ENCODE measurements around the gene GLCE. TPM values are rescaled to one million over a fixed set of nuclear protein-coding genes. Genes with fewer than 3 reads are reported as not detected.

The GLCE gene
- total RNA-seq, 1 donor, result 14.8 TPM

- TF ChIP-seq, protein P1, sequence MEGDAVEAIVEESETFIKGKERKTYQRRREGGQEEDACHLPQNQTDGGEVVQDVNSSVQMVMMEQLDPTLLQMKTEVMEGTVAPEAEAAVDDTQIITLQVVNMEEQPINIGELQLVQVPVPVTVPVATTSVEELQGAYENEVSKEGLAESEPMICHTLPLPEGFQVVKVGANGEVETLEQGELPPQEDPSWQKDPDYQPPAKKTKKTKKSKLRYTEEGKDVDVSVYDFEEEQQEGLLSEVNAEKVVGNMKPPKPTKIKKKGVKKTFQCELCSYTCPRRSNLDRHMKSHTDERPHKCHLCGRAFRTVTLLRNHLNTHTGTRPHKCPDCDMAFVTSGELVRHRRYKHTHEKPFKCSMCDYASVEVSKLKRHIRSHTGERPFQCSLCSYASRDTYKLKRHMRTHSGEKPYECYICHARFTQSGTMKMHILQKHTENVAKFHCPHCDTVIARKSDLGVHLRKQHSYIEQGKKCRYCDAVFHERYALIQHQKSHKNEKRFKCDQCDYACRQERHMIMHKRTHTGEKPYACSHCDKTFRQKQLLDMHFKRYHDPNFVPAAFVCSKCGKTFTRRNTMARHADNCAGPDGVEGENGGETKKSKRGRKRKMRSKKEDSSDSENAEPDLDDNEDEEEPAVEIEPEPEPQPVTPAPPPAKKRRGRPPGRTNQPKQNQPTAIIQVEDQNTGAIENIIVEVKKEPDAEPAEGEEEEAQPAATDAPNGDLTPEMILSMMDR (IDR thresholded peaks at IDR 0.05; ENCODE audit: extremely low read depth, low read depth, low read length), result no peak
- Histone ChIP-seq H3K9me3 (ENCODE audit: low read depth, low read length) (no peaks in the 10 kb centered on the region), H2AFZ (ENCODE audit: low read length) (no peak overlapping the region), H3K27ac (ENCODE audit: low read depth, low read length) (no peak overlapping the region), H3K27me3 (ENCODE audit: insufficient read depth, low read length) (no peaks in the 10 kb centered on the region), H3K36me3 (ENCODE audit: insufficient read depth, low read length) (no peaks in the 10 kb centered on the region), H3K4me3 (ENCODE audit: insufficient read depth, low read length) (no peak overlapping the region), H3K4me1 (ENCODE audit: insufficient read depth, low read length) (peaks cover 10% of the 10 kb centered on the region), H3K4me2 (ENCODE audit: insufficient read depth, low read length) (no peak overlapping the region), H4K20me1 (ENCODE audit: insufficient read depth, low read length) (no peaks in the 10 kb centered on the region), H3K79me2 (ENCODE audit: insufficient read depth, low read length) (no peaks in the 10 kb centered on the region)
- DNase-seq (ENCODE audit: insufficient read length, low spot score, missing footprints), result no peak
Measured at GRCh38 chr15:69314736-69315135, 154.3 kb downstream of the GLCE start.

- Histone ChIP-seq H3K9me3 (ENCODE audit: low read depth, low read length) (no peaks in the 10 kb centered on the region), H3K27me3 (ENCODE audit: insufficient read depth, low read length) (no peaks in the 10 kb centered on the region), H3K36me3 (ENCODE audit: insufficient read depth, low read length) (no peaks in the 10 kb centered on the region), H3K27ac (ENCODE audit: low read depth, low read length) (no peak overlapping the region), H2AFZ (ENCODE audit: low read length) (no peak overlapping the region), H3K4me3 (ENCODE audit: insufficient read depth, low read length) (no peak overlapping the region), H3K4me2 (ENCODE audit: insufficient read depth, low read length) (no peak overlapping the region), H3K79me2 (ENCODE audit: insufficient read depth, low read length) (no peaks in the 10 kb centered on the region), H4K20me1 (ENCODE audit: insufficient read depth, low read length) (no peaks in the 10 kb centered on the region), H3K4me1 (ENCODE audit: insufficient read depth, low read length) (peaks cover 10% of the 10 kb centered on the region)
- TF ChIP-seq, protein P1 (IDR thresholded peaks at IDR 0.05; ENCODE audit: extremely low read depth, low read depth, low read length), result no peak
- no peak for DNase-seq (ENCODE audit: insufficient read length, low spot score, missing footprints)
Measured at GRCh38 chr15:69315402-69316110, 155.1 kb downstream of the GLCE start.

GRCh38 chr15:69316291-69316690, 155.9 kb downstream of the GLCE start:
- Histone ChIP-seq H3K4me1 (ENCODE audit: insufficient read depth, low read length) (peaks cover 6% of the 10 kb centered on the region), H4K20me1 (ENCODE audit: insufficient read depth, low read length) (no peaks in the 10 kb centered on the region), H3K79me2 (ENCODE audit: insufficient read depth, low read length) (no peaks in the 10 kb centered on the region), H3K36me3 (ENCODE audit: insufficient read depth, low read length) (no peaks in the 10 kb centered on the region), H3K27me3 (ENCODE audit: insufficient read depth, low read length) (no peaks in the 10 kb centered on the region), H2AFZ (ENCODE audit: low read length) (no peak overlapping the region), H3K9me3 (ENCODE audit: low read depth, low read length) (no peaks in the 10 kb centered on the region), H3K27ac (ENCODE audit: low read depth, low read length) (no peak overlapping the region), H3K4me3 (ENCODE audit: insufficient read depth, low read length) (no peak overlapping the region), H3K4me2 (ENCODE audit: insufficient read depth, low read length) (no peak overlapping the region)
- TF ChIP-seq, protein P1 (IDR thresholded peaks at IDR 0.05; ENCODE audit: extremely low read depth, low read depth, low read length), result no peak
- no peak for DNase-seq (ENCODE audit: insufficient read length, low spot score, missing footprints)

GRCh38 chr15:69317392-69317841, 157.0 kb downstream of the GLCE start:
- TF ChIP-seq, protein P1 (IDR thresholded peaks at IDR 0.05; ENCODE audit: extremely low read depth, low read depth, low read length), result no peak
- Histone ChIP-seq H3K27me3 (ENCODE audit: insufficient read depth, low read length) (no peaks in the 10 kb centered on the region), H3K9me3 (ENCODE audit: low read depth, low read length) (no peaks in the 10 kb centered on the region), H3K27ac (ENCODE audit: low read depth, low read length) (no peak overlapping the region), H3K36me3 (ENCODE audit: insufficient read depth, low read length) (no peaks in the 10 kb centered on the region), H3K4me1 (ENCODE audit: insufficient read depth, low read length) (no peaks in the 10 kb centered on the region), H3K4me2 (ENCODE audit: insufficient read depth, low read length) (no peak overlapping the region), H3K4me3 (ENCODE audit: insufficient read depth, low read length) (no peak overlapping the region), H3K79me2 (ENCODE audit: insufficient read depth, low read length) (no peaks in the 10 kb centered on the region), H4K20me1 (ENCODE audit: insufficient read depth, low read length) (no peaks in the 10 kb centered on the region), H2AFZ (ENCODE audit: low read length) (no peak overlapping the region)
- DNase-seq (ENCODE audit: insufficient read length, low spot score, missing footprints), result no peak
